Upper lobe of left lung (tissue), 4 donors: ENCODE results near the gene C2CD4D.

Experiments
- CTCF ChIP-seq, 6 experiments: fragments of 450-650 bp in 4 of 6; fragments of 200-600 bp in 2 of 6; sonication (generic) in 2 of 6; IDR thresholded peaks; one replicate each; pipeline ENCODE4 v1.5.1; 2016 to 2019; ENCODE audit warnings: antibody characterized with exemption in 6 of 6
- EP300 ChIP-seq, 4 donors: sonication (generic); formaldehyde crosslinking; IDR thresholded peaks; one replicate each; pipeline ENCODE4 v1.5.1; 2017; ENCODE audit warnings: antibody characterized with exemption in 4 of 4, control low read depth in 2 of 4
- POLR2A ChIP-seq, 4 donors: fragments of 450-650 bp; IDR thresholded peaks; one replicate each; pipeline ENCODE4 v1.5.1; 2016 to 2017; ENCODE audit warnings: antibody characterized with exemption in 4 of 4, mild to moderate bottlenecking in 2 of 4
- POLR2AphosphoS5 ChIP-seq, 2 donors: sonication (generic); formaldehyde crosslinking; IDR thresholded peaks; one replicate each; pipeline ENCODE4 v1.5.1; 2017; ENCODE audit warnings: antibody characterized with exemption in 2 of 2

GRCh38 chr1:151819976-151820623, 19.5 kb downstream of the C2CD4D start:
- TF ChIP-seq CTCF (IDR thresholded peaks at IDR 0.05) = no peak
- TF ChIP-seq EP300 (IDR thresholded peaks at IDR 0.05) = no peak
- TF ChIP-seq POLR2A (IDR thresholded peaks at IDR 0.05) = no peak
- TF ChIP-seq POLR2AphosphoS5 (IDR thresholded peaks at IDR 0.05) = no peak
